Measurements from ENCODE around the gene PROSER2. TPM values are rescaled to one million over a fixed set of nuclear protein-coding genes. Genes with fewer than 3 reads are reported as not detected.

Gene PROSER2
- total and polyA plus RNA-seq, 9 of the 15 experiments (the other 6 are each of a cell fraction or from before 2014, with no cell fraction given) = 0.62 to 14.8 (median 2.9) TPM

DNA sequence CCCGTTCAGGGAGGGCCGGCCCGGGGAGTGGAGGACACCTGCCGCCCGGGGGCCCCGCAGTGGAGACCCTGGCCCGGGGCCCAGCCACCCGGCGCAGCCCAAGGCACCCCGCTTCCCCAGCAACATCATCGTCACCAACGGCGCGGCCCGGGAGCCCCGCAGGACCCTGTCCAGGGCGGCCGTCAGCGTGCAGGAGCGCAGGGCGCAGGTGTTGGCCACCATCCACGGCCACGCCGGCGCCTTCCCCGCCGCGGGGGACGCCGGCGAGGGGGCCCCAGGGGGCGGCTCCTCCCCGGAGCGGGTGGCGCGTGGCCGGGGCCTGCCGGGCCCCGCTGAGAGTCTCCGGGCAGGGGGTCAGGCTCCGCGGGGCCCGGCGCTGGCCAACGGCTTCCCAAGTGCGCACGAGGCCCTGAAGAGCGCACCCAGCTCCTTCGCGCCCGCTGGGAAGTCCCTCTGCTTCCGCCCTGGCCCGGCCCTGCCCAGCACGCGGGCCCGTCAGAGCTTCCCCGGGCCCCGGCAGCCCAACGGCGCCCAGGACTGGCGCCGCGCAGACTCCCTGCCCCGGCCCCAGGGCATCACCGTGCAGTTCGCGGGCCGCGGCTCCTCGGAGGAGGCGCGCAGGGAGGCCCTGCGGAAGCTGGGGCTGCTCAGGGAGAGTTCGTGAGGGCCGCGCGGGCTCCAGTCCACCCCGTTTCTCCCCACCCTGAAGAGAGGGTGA is 46.7 kb downstream of the PROSER2 start (continued):
- peak; percentile 25 for TF ChIP-seq PCBP1 (IDR thresholded peaks at IDR 0.05; ENCODE audit: low read depth, low read length, poor library complexity, severe bottlenecking)
- TF ChIP-seq SIX5 (IDR thresholded peaks at IDR 0.05; ENCODE audit: borderline replicate concordance in 1 of 2, insufficient read depth in 1 of 2, low read depth in 1 of 2, low read length in 2 of 2) = no peak
- no peak for TF ChIP-seq TAF7 (tag; IDR thresholded peaks at IDR 0.05)
- no peak for TF ChIP-seq TRIM28 (IDR thresholded peaks at IDR 0.05)
- TF ChIP-seq, protein P1, sequence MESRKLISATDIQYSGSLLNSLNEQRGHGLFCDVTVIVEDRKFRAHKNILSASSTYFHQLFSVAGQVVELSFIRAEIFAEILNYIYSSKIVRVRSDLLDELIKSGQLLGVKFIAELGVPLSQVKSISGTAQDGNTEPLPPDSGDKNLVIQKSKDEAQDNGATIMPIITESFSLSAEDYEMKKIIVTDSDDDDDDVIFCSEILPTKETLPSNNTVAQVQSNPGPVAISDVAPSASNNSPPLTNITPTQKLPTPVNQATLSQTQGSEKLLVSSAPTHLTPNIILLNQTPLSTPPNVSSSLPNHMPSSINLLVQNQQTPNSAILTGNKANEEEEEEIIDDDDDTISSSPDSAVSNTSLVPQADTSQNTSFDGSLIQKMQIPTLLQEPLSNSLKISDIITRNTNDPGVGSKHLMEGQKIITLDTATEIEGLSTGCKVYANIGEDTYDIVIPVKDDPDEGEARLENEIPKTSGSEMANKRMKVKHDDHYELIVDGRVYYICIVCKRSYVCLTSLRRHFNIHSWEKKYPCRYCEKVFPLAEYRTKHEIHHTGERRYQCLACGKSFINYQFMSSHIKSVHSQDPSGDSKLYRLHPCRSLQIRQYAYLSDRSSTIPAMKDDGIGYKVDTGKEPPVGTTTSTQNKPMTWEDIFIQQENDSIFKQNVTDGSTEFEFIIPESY (CRISPR knock-in tag; IDR thresholded peaks at IDR 0.05) = 0 out of 2 replicates have a peak, but pooled peaks have one; percentile 23
- peak; percentile 38; the same call in 1 of the 2 replicates for TF ChIP-seq POLR2G (IDR thresholded peaks at IDR 0.05; ENCODE audit: low read depth, low read length)
- no peak for TF ChIP-seq NCOA4 (IDR thresholded peaks at IDR 0.05; ENCODE audit: partially characterized antibody)
- TF ChIP-seq ZC3H8 (IDR thresholded peaks at IDR 0.05) = no peak
- no peak for TF ChIP-seq ZNF224 (CRISPR knock-in tag; IDR thresholded peaks at IDR 0.05)
- TF ChIP-seq ZSCAN32 (CRISPR knock-in tag; IDR thresholded peaks at IDR 0.05) = no peak
- TF ChIP-seq NEUROD1 (IDR thresholded peaks at IDR 0.05; ENCODE audit: borderline replicate concordance, low read depth, low read length, partially characterized antibody) = no peak
- no peak for TF ChIP-seq SMAD3 (CRISPR knock-in tag; conservative IDR thresholded peaks at IDR 0.05)
- TF ChIP-seq, protein P2, sequence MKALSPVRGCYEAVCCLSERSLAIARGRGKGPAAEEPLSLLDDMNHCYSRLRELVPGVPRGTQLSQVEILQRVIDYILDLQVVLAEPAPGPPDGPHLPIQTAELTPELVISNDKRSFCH (CRISPR knock-in tag; IDR thresholded peaks at IDR 0.05) = no peak
- TF ChIP-seq, protein P2 (tag; IDR thresholded peaks at IDR 0.05) = no peak
